ENCODE results near the gene ATP11B. TPM values are rescaled to one million over a fixed set of nuclear protein-coding genes. Genes with fewer than 3 reads are reported as not detected.

The ATP11B gene
- total RNA-seq, 2 experiments from 2014 or later = 55.6 to 87.9 TPM

DNA sequence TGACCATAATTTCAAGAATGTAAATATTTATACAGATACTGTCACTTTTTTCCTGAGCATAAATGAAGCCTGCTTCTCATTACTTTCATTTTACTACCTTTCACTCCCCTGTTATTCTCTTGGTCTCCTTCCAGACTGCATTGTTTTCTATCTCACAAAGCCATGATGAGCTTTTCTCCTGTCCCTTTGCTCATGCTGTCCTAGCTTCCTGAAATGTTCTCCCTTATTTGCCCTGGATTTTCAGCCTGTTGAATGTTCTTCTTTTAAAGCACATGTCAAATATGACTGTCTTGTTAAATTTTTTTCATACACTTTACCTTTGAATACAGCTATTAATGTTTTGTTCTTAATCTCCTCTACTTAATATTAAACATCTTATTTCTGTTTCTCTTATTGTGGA is 31.7 kb downstream of the ATP11B start:
- ChIA-PET POLR2A (no interaction called here), CTCF (ENCODE audit: unreplicated experiment) (no interaction called here)
- H3K36me3 ChIP-seq (ENCODE audit: insufficient read depth, low read length) = peaks cover 50% of the 10 kb centered on the region
- no peak overlapping the region for H3K4me2 ChIP-seq (ENCODE audit: low read length)
- DNase-seq (ENCODE audit: low spot score) = no peak
- intact Hi-C loops (cut with micrococcal nuclease; ENCODE audit: unreplicated experiment) = no loop called here
- H4K20me1 ChIP-seq (ENCODE audit: insufficient read depth, low read length) = 0 out of 2 replicates have a peak, but pooled peaks cover 4% of the 10 kb centered on the region
- H3K4me3 ChIP-seq (ENCODE audit: low read depth, low read length, poor library complexity, severe bottlenecking) = no peak overlapping the region
- H3K9me2 ChIP-seq (ENCODE audit: insufficient read depth, low read length) = no peaks in the 10 kb centered on the region
- BruUV-seq (replicated peaks) = no TSS peak
- H2AFZ ChIP-seq (ENCODE audit: low read length) = no peak overlapping the region
- peaks cover 47% of the 10 kb centered on the region; the same call in 1 of the 2 replicates for H3K79me2 ChIP-seq (ENCODE audit: insufficient read depth, low read depth, low read length)
- H3K9me3 ChIP-seq (ENCODE audit: low read length) = no peaks in the 10 kb centered on the region
- no peak for TF ChIP-seq EZH2phosphoT487 (IDR thresholded peaks at IDR 0.05; ENCODE audit: borderline replicate concordance, low read depth, low read length)
- no peak for TF ChIP-seq CTCF (conservative IDR thresholded peaks at IDR 0.05; ENCODE audit: low read length)
- H3K27ac ChIP-seq (ENCODE audit: low read depth, low read length, poor library complexity, severe bottlenecking) = no peak overlapping the region
- peaks cover 3% of the 10 kb centered on the region for H3K4me1 ChIP-seq (ENCODE audit: insufficient read depth, low read length, poor library complexity, severe bottlenecking)

DNA sequence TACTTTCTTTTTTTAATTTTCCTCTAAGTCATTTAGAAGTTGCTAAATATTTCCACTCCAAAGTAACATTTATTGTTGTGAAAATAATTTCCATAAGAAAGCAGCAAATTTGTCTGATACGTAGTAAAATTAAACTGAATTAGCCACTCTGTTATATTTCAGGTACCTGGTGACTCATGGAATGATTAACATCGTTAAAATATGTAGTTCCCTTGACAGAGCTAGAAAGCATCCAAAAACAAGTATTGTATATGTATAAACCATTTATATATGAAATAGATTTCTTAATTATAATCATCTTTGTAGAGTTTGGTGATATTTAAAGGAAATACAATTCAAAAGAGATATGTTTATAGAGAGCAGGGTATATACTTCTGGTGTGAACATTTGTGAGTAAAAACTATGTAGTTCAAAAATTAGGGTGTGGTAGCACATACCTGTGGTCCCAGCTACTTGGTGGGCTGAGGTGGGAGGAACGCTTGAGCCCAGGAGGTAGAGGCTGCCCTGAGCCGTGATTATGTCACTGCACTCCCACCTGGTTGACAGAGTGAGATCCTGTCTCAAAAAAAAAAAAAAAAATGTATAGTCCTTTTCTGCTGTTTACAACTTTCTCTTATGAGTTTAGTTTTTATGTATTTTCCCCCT is 36.6 kb downstream of the ATP11B start:
- Histone ChIP-seq H3K27ac (ENCODE audit: low read depth, low read length, poor library complexity, severe bottlenecking) (no peak overlapping the region), H3K79me2 (ENCODE audit: insufficient read depth, low read depth, low read length) (peaks cover 33% of the 10 kb centered on the region; the same call in 1 of the 2 replicates), H3K36me3 (ENCODE audit: insufficient read depth, low read length) (peaks cover 51% of the 10 kb centered on the region), H3K4me2 (ENCODE audit: low read length) (no peak overlapping the region), H3K4me3 (ENCODE audit: low read depth, low read length, poor library complexity, severe bottlenecking) (no peak overlapping the region), H3K4me1 (ENCODE audit: insufficient read depth, low read length, poor library complexity, severe bottlenecking) (peaks cover 3% of the 10 kb centered on the region), H3K9me3 (ENCODE audit: low read length) (no peaks in the 10 kb centered on the region), H3K9me2 (ENCODE audit: insufficient read depth, low read length) (no peaks in the 10 kb centered on the region), H4K20me1 (ENCODE audit: insufficient read depth, low read length) (no peaks in the 10 kb centered on the region), H2AFZ (ENCODE audit: low read length) (no peak overlapping the region)
- POLR2A ChIA-PET = interaction anchor here (0.7 to 1.2 kb wide), 2 partner anchors 37 to 1344 kb away, joined by 3 read pairs; partner anchors contain the start of gene ATP11B
- intact Hi-C loops (cut with micrococcal nuclease; ENCODE audit: unreplicated experiment) = no loop called here
- CTCF ChIA-PET (ENCODE audit: unreplicated experiment) = no interaction called here
- no TSS peak for BruUV-seq (replicated peaks)
- DNase-seq (ENCODE audit: low spot score) = no peak
- TF ChIP-seq EZH2phosphoT487 (IDR thresholded peaks at IDR 0.05; ENCODE audit: borderline replicate concordance, low read depth, low read length) (no peak), CTCF (conservative IDR thresholded peaks at IDR 0.05; ENCODE audit: low read length) (no peak)

GRCh38 chr3:182837855-182838454 is 44.7 kb downstream of the ATP11B start:
- BruUV-seq (replicated peaks) = no TSS peak
- POLR2A ChIA-PET = interaction anchor here (0.7 to 1.0 kb wide), 4 partner anchors 8 to 433 kb away, joined by 3 to 4 read pairs (median 3); no protein-coding TSS in a partner anchor
- peak; percentile 33 for DNase-seq (ENCODE audit: low spot score)
- peaks cover 75% of the 10 kb centered on the region for H3K36me3 ChIP-seq (ENCODE audit: insufficient read depth, low read length)
- H3K9me3 ChIP-seq (ENCODE audit: low read length) = no peaks in the 10 kb centered on the region
- H3K9me2 ChIP-seq (ENCODE audit: insufficient read depth, low read length) = no peaks in the 10 kb centered on the region
- H3K4me1 ChIP-seq (ENCODE audit: insufficient read depth, low read length, poor library complexity, severe bottlenecking) = no peaks in the 10 kb centered on the region
- no peak overlapping the region for H3K4me3 ChIP-seq (ENCODE audit: low read depth, low read length, poor library complexity, severe bottlenecking)
- no peak overlapping the region for H3K4me2 ChIP-seq (ENCODE audit: low read length)
- CTCF ChIA-PET (ENCODE audit: unreplicated experiment) = no interaction called here
- no peaks in the 10 kb centered on the region for H4K20me1 ChIP-seq (ENCODE audit: insufficient read depth, low read length)
- no peak overlapping the region for H3K27ac ChIP-seq (ENCODE audit: low read depth, low read length, poor library complexity, severe bottlenecking)
- no peak overlapping the region for H2AFZ ChIP-seq (ENCODE audit: low read length)
- TF ChIP-seq EZH2phosphoT487 (IDR thresholded peaks at IDR 0.05; ENCODE audit: borderline replicate concordance, low read depth, low read length) (no peak), CTCF (conservative IDR thresholded peaks at IDR 0.05; ENCODE audit: low read length) (peak; percentile 77)
- intact Hi-C loops (cut with micrococcal nuclease; ENCODE audit: unreplicated experiment) = loop anchor here (1.0 kb wide), 1 partner anchor 124 kb away; no protein-coding TSS in a partner anchor
- no peaks in the 10 kb centered on the region for H3K79me2 ChIP-seq (ENCODE audit: insufficient read depth, low read depth, low read length)

Data from OCI-LY7 (cell line).